ENCODE results near the gene SPDEF.

The SPDEF gene

DNA sequence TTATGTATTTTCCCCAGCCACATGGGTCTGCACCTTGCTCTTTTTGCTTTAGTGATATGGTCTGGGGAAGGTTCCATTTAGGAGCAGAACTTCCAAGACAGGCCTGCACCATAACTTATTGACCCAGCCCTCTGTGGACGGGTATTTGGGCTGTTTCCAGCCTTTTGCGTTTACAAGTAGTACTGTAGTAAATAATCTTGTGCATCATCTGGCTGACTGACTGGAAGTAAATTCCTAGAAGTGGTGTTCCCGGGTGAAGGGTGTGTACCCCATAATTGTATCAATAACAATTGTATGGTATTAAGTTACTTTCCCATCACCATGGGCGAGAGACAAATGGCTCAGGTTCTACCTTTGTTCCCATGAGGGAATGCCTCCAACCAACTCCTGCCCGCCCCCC is 31.6 kb downstream of the SPDEF start:
- Histone ChIP-seq H3K4me3 (ENCODE audit: low read length in 2 of 2) (no peak overlapping the region), H3K36me3 (ENCODE audit: control insufficient read depth in 2 of 2, insufficient read depth in 2 of 2, low read length in 2 of 2) (no peaks in the 10 kb centered on the region), H3K27me3 (ENCODE audit: control insufficient read depth in 2 of 2, insufficient read depth in 2 of 2, low read length in 2 of 2) (no peaks in the 10 kb centered on the region), H3K27ac (ENCODE audit: low read depth in 2 of 2, low read length in 2 of 2) (no peak overlapping the region), H3K9ac (ENCODE audit: low read depth in 1 of 2, low read length in 2 of 2) (no peak overlapping the region), H3K4me1 (ENCODE audit: control insufficient read depth in 2 of 2, insufficient read depth in 2 of 2, low read length in 2 of 2) (peaks cover 3 to 5% of the 10 kb centered on the region in 2 donors), H3K9me3 (ENCODE audit: control insufficient read depth in 2 of 2, low read length in 2 of 2) (no peaks in the 10 kb centered on the region)

DNA sequence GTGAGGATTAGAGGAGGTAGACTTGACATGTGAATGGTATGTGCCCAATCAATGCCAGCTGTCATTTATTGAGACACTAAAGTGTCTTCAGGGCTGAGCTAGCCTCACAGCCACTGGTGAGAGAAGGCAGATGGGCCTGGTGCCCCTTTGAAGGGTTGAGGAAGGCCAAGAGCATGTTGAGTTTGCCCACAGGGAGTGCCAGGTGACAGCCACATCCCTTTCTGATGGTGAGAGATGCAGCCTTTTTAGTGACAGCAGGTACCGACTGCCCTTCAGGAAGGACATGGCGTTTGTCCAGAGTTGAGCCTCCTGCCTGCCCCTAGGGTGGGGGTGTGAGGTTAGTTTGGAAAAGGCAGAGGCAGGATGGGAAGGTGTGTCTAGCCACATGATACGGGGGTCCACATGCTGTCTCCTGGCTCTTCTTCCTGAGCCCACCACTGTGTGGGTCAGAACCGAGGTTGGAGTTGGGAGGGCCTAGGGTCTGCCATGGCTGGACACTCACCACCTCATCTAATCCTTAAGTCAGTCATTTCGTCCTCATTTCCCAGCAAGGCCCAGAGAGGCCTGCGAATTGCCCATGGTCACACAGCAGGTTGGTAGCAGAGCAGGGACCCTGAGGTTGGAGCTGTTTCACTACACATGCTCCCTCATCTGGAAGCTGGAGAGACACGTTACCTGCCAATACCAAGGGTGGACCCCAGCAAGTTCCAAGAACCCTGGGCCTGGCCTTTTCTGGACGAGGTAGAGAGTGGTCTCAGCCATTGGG is 32.5 kb downstream of the SPDEF start:
- no peak overlapping the region for H3K27ac ChIP-seq (ENCODE audit: low read depth in 2 of 2, low read length in 2 of 2)
- no peak overlapping the region for H3K9ac ChIP-seq (ENCODE audit: low read depth in 1 of 2, low read length in 2 of 2)

DNA sequence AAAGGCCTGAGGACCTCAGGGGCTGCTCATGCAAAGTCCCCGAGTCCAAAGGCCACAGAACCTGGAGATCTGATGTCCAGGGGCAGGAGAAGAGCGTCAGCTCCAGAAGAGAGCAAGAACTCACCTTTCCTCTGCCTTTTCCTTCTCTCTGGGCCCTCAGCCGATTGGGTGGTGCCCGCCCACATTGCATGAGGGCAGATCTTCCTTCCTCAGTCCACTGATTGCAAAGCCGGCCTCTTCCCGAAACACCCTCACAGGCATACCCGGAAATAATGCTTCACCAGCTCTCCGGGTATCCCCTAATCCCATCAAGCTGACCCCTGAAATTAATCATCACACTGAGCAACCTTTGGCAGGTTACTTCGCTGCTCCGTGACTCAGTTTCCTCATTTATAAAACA is 33.4 kb downstream of the SPDEF start:
- no peak overlapping the region for H3K27ac ChIP-seq (ENCODE audit: low read depth in 2 of 2, low read length in 2 of 2)
- H3K27me3 ChIP-seq (ENCODE audit: control insufficient read depth in 2 of 2, insufficient read depth in 2 of 2, low read length in 2 of 2), result no peaks in the 10 kb centered on the region
- no peaks in the 10 kb centered on the region for H3K9me3 ChIP-seq (ENCODE audit: control insufficient read depth in 2 of 2, low read length in 2 of 2)
- H3K4me3 ChIP-seq (ENCODE audit: low read length in 2 of 2), result no peak overlapping the region
- H3K4me1 ChIP-seq (ENCODE audit: control insufficient read depth in 2 of 2, insufficient read depth in 2 of 2, low read length in 2 of 2), result peaks cover 3 to 5% of the 10 kb centered on the region in 2 donors
- no peaks in the 10 kb centered on the region for H3K36me3 ChIP-seq (ENCODE audit: control insufficient read depth in 2 of 2, insufficient read depth in 2 of 2, low read length in 2 of 2)
- no peak overlapping the region for H3K9ac ChIP-seq (ENCODE audit: low read depth in 1 of 2, low read length in 2 of 2)

More for the DNA sequence above, 32.5 kb downstream of the SPDEF start:
- Histone ChIP-seq H3K4me3 (ENCODE audit: low read length in 2 of 2) (no peak overlapping the region), H3K9me3 (ENCODE audit: control insufficient read depth in 2 of 2, low read length in 2 of 2) (no peaks in the 10 kb centered on the region), H3K27me3 (ENCODE audit: control insufficient read depth in 2 of 2, insufficient read depth in 2 of 2, low read length in 2 of 2) (no peaks in the 10 kb centered on the region), H3K36me3 (ENCODE audit: control insufficient read depth in 2 of 2, insufficient read depth in 2 of 2, low read length in 2 of 2) (no peaks in the 10 kb centered on the region), H3K4me1 (ENCODE audit: control insufficient read depth in 2 of 2, insufficient read depth in 2 of 2, low read length in 2 of 2) (peaks cover 3 to 5% of the 10 kb centered on the region in 2 donors)

DNA sequence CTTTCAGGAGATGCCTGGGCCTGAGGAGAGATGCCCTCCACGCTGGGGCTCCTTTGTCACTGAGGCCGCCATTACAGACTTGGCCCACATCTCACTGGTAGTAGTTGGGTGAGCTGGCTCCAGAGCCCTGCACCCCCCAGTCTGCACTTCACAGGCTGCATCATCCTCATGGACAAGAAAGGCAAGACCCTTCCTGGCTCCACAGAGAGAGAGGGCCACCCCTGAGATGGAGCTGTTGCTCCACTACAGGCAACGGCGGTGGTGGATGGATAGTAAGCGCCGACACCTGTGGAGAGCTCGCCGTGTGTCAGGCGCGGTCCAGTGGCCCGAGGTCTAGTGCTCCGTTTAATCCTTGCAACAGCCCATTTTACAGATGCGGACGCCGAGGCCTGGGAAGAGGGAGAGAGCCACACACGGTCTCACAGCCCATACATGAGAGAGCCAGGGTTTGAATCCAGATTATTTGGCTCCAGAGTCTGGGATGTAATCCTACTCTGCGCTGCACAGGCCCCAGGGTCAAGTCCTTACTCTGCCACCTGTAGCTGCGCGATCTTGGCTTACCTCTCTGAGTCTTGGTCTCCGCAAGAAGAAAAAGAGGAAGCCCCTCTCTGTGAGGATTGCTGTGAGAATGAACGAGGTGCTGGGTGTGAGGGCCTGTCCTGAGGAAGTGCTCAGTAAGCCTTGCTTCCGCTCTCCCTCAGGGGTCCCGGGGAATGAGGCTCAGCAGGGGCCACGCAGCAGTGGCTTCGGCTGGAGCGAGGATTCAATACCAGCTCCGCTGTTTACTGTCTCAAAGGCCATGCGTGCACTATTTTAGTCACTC is 34.5 kb downstream of the SPDEF start:
- peaks cover 0 to 3% of the 10 kb centered on the region in 2 donors for H3K4me1 ChIP-seq (ENCODE audit: control insufficient read depth in 2 of 2, insufficient read depth in 2 of 2, low read length in 2 of 2)
- no peaks in the 10 kb centered on the region for H3K9me3 ChIP-seq (ENCODE audit: control insufficient read depth in 2 of 2, low read length in 2 of 2)
- no peaks in the 10 kb centered on the region for H3K36me3 ChIP-seq (ENCODE audit: control insufficient read depth in 2 of 2, insufficient read depth in 2 of 2, low read length in 2 of 2)
- H3K4me3 ChIP-seq (ENCODE audit: low read length in 2 of 2), result no peak overlapping the region
- H3K27ac ChIP-seq (ENCODE audit: low read depth in 2 of 2, low read length in 2 of 2), result no peak overlapping the region
- no peaks in the 10 kb centered on the region for H3K27me3 ChIP-seq (ENCODE audit: control insufficient read depth in 2 of 2, insufficient read depth in 2 of 2, low read length in 2 of 2)
- no peak overlapping the region for H3K9ac ChIP-seq (ENCODE audit: low read depth in 1 of 2, low read length in 2 of 2)

DNA sequence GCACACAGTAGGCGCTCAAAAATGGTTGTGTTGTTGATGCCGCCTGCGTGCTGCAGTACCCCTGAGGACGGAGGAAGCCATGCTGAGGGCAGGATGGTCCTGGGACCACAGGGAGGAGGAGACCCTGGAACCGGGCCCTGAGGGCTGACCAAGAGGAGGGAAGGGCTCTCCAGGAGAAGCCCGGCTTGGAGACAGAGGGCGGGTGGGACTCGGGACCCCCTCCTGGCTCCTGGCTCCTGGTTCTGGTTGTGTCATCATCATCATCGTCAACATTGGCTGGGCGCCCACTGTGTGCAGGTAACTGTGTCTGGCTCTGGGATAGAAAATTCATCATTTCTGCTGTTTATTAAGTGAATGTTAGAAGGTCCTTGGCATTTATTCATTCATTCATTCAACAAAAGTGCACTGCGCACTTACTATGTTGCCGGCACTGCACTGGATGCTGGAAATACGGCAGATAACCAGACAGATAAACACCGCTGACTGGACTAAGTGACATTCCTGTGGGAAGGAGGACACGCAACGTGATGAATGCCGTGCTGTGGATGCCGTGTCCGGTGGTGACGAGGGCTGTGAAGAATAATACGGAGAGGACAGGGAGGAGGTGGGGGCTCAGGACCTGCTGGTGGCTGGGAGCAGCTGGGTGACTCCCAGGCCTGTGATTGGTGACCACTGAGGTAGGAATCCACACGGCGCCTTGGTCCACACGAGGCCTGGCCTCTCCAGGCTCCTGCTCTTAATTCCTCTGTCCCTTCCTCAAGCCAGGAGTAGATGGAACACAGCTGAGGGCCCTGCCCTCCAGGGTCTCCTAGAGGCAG is 35.3 kb downstream of the SPDEF start:
- Histone ChIP-seq H3K9me3 (ENCODE audit: control insufficient read depth in 2 of 2, low read length in 2 of 2) (no peaks in the 10 kb centered on the region), H3K4me3 (ENCODE audit: low read length in 2 of 2) (no peak overlapping the region), H3K27ac (ENCODE audit: low read depth in 2 of 2, low read length in 2 of 2) (no peak overlapping the region), H3K27me3 (ENCODE audit: control insufficient read depth in 2 of 2, insufficient read depth in 2 of 2, low read length in 2 of 2) (no peaks in the 10 kb centered on the region), H3K36me3 (ENCODE audit: control insufficient read depth in 2 of 2, insufficient read depth in 2 of 2, low read length in 2 of 2) (no peaks in the 10 kb centered on the region), H3K4me1 (ENCODE audit: control insufficient read depth in 2 of 2, insufficient read depth in 2 of 2, low read length in 2 of 2) (no peaks in the 10 kb centered on the region), H3K9ac (ENCODE audit: low read depth in 1 of 2, low read length in 2 of 2) (no peak overlapping the region)

DNA sequence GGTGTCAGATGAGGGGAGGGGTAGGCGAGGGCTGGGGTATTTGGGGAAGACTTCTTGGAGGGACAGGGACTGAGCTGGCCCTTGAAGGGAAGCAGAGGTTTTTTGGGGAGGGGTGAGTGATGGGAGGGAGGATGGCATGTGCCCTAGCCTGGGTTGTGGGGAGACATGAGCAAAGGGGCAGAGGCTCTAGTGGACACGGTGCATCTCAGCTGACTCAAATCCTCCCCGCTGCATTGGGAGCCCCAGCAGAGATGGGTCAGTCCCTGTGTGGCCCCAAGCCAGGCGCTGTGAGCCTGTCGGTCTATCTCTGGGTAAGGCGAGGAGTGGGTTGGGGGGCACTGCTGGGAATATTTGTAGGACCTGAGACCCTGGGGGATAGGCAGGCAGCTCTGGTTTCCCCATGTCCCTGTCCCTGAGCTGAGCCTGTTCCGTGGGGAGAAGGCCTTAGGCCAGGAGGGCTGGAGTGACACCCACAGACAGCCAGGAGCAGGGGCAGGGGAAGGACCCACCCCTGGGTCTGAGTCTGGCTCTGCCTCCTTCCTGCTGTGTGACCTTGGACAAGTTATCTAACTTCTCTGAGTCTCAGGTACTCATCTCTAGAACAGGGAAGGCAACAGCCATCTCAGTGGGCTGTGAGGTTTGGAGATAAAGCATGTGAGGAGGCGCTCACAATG is 36.0 kb downstream of the SPDEF start:
- Histone ChIP-seq H3K9me3 (ENCODE audit: control insufficient read depth in 2 of 2, low read length in 2 of 2) (no peaks in the 10 kb centered on the region), H3K27me3 (ENCODE audit: control insufficient read depth in 2 of 2, insufficient read depth in 2 of 2, low read length in 2 of 2) (peaks cover 4 to 5% of the 10 kb centered on the region in 2 donors), H3K4me3 (ENCODE audit: low read length in 2 of 2) (no peak overlapping the region), H3K4me1 (ENCODE audit: control insufficient read depth in 2 of 2, insufficient read depth in 2 of 2, low read length in 2 of 2) (no peaks in the 10 kb centered on the region), H3K9ac (ENCODE audit: low read depth in 1 of 2, low read length in 2 of 2) (no peak overlapping the region), H3K36me3 (ENCODE audit: control insufficient read depth in 2 of 2, insufficient read depth in 2 of 2, low read length in 2 of 2) (no peaks in the 10 kb centered on the region), H3K27ac (ENCODE audit: low read depth in 2 of 2, low read length in 2 of 2) (no peak overlapping the region)

DNA sequence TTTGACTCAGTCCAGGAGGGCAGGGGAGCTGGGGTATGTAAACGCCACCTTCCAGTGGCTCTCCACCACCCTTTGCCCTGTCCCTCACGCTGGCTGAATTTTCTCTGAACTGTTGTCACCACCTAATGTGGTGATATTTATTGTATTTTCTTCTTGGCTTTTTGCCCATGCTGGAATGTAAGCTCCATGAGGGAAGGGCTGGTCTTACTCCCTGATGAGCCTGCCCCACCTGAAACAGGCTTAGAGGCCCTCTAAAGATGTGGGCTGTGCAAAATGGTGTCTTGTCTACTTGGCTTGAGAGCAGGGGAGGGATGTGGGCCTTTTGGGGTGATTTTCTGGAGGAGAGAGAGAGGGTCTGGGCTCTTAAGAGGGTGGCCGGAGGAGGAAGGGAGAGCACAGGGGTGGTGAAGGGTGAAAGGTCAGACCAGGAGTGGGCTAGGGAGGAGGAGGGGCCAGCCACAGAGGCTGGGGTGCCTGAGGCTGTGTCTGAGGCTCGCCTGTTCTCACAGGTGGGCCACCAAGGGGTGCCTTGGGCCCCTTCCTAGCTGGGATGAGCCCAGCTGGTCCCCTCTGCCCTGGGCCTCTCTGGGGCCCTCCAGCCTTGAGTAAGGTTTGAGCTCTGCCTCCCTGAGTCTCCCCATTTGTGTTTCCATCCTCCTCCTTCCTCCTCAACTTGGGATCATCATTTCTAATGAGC is 37.3 kb downstream of the SPDEF start:
- Histone ChIP-seq H3K27me3 (ENCODE audit: control insufficient read depth in 2 of 2, insufficient read depth in 2 of 2, low read length in 2 of 2) (peaks cover 4 to 12% of the 10 kb centered on the region in 2 donors), H3K4me3 (ENCODE audit: low read length in 2 of 2) (no peak overlapping the region), H3K27ac (ENCODE audit: low read depth in 2 of 2, low read length in 2 of 2) (no peak overlapping the region), H3K9ac (ENCODE audit: low read depth in 1 of 2, low read length in 2 of 2) (no peak overlapping the region), H3K36me3 (ENCODE audit: control insufficient read depth in 2 of 2, insufficient read depth in 2 of 2, low read length in 2 of 2) (no peaks in the 10 kb centered on the region), H3K4me1 (ENCODE audit: control insufficient read depth in 2 of 2, insufficient read depth in 2 of 2, low read length in 2 of 2) (no peaks in the 10 kb centered on the region), H3K9me3 (ENCODE audit: control insufficient read depth in 2 of 2, low read length in 2 of 2) (no peaks in the 10 kb centered on the region)

DNA sequence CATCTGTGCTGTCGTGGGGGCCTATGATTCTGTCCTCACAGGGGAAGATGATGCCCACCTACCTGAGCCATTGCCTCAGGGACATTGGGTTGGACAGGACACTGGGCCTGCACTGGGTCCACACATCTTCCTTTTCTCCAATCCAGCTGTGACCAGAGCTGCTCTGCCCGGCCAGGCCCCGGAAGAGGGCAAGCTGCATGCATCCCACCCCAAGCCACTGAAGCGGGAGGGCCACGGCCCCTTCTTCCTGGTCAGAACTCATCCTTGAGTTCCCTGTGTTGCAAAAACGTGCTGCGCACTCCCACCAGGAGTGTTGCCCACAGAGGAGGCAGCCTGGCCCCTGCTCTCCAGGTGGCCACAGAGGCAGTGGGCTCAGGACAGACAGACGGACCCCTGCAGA is 38.2 kb downstream of the SPDEF start:
- Histone ChIP-seq H3K9me3 (ENCODE audit: control insufficient read depth in 2 of 2, low read length in 2 of 2) (no peaks in the 10 kb centered on the region), H3K27ac (ENCODE audit: low read depth in 2 of 2, low read length in 2 of 2) (no peak overlapping the region)

DNA sequence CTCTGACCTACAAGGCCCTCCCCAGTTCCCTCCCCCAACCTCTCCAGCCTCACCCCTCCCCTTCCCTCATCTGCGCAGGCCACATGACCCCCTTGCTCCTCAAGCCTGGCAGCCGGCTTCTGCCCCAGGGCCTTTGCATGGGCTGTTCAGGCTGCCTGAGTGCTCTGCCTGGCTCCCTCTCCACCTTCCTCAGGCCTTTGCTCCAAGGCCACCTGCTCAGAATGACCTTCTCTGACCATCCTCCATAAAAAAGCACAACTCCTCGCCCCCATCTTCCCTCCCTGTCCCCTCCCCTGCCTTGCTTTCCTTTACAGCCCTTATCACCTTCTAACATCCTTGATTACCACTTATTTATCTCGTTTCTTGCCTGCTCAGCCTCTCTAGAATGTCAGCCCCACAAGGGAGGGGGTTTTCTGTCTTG is 38.7 kb downstream of the SPDEF start:
- Histone ChIP-seq H3K27ac (ENCODE audit: low read depth in 2 of 2, low read length in 2 of 2) (no peak overlapping the region), H3K9me3 (ENCODE audit: control insufficient read depth in 2 of 2, low read length in 2 of 2) (no peaks in the 10 kb centered on the region), H3K4me3 (ENCODE audit: low read length in 2 of 2) (no peak overlapping the region), H3K27me3 (ENCODE audit: control insufficient read depth in 2 of 2, insufficient read depth in 2 of 2, low read length in 2 of 2) (peaks cover 4 to 12% of the 10 kb centered on the region in 2 donors), H3K4me1 (ENCODE audit: control insufficient read depth in 2 of 2, insufficient read depth in 2 of 2, low read length in 2 of 2) (no peaks in the 10 kb centered on the region), H3K9ac (ENCODE audit: low read depth in 1 of 2, low read length in 2 of 2) (no peak overlapping the region), H3K36me3 (ENCODE audit: control insufficient read depth in 2 of 2, insufficient read depth in 2 of 2, low read length in 2 of 2) (no peaks in the 10 kb centered on the region)

More for the DNA sequence above, 38.2 kb downstream of the SPDEF start:
- H3K9ac ChIP-seq (ENCODE audit: low read depth in 1 of 2, low read length in 2 of 2), result no peak overlapping the region
- H3K27me3 ChIP-seq (ENCODE audit: control insufficient read depth in 2 of 2, insufficient read depth in 2 of 2, low read length in 2 of 2), result peaks cover 4 to 12% of the 10 kb centered on the region in 2 donors
- no peaks in the 10 kb centered on the region for H3K36me3 ChIP-seq (ENCODE audit: control insufficient read depth in 2 of 2, insufficient read depth in 2 of 2, low read length in 2 of 2)
- no peak overlapping the region for H3K4me3 ChIP-seq (ENCODE audit: low read length in 2 of 2)
- no peaks in the 10 kb centered on the region for H3K4me1 ChIP-seq (ENCODE audit: control insufficient read depth in 2 of 2, insufficient read depth in 2 of 2, low read length in 2 of 2)

All from mucosa of rectum (tissue), 2 donors.